GM18517 (cell line): ENCODE measurements around the gene TTC39A.

Experiments
- ATAC-seq: cut with Tn5 transposase; IDR thresholded peaks from one replicate; pipeline ENCODE4 v1.9.1; 2021; ENCODE audit warnings: mild to moderate bottlenecking, moderate library complexity; ENCODE audit not compliant: unreplicated experiment

Gene TTC39A

GRCh38 chr1:51299185-51299885 is 31.0 kb downstream of the TTC39A start:
- no peak for ATAC-seq

DNA sequence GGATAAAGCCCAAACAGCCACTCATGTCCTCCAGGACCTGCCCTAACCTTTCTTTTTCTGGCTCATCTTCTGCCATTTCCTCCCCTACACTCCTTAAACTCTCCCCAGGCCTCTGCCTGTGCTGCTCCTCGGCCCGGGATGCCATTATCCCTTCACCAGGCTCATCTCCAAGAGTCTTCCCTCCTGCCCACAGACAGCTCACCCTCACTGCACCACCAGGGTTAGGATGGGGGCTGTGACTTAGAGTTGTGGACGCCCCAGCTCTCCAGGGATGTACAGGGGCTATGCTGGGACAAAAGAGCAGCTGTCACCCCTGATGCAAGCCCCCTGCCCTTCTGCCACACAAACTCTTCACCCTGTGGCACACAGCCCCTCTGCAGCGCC is 32.0 kb downstream of the TTC39A start:
- no peak for ATAC-seq

DNA sequence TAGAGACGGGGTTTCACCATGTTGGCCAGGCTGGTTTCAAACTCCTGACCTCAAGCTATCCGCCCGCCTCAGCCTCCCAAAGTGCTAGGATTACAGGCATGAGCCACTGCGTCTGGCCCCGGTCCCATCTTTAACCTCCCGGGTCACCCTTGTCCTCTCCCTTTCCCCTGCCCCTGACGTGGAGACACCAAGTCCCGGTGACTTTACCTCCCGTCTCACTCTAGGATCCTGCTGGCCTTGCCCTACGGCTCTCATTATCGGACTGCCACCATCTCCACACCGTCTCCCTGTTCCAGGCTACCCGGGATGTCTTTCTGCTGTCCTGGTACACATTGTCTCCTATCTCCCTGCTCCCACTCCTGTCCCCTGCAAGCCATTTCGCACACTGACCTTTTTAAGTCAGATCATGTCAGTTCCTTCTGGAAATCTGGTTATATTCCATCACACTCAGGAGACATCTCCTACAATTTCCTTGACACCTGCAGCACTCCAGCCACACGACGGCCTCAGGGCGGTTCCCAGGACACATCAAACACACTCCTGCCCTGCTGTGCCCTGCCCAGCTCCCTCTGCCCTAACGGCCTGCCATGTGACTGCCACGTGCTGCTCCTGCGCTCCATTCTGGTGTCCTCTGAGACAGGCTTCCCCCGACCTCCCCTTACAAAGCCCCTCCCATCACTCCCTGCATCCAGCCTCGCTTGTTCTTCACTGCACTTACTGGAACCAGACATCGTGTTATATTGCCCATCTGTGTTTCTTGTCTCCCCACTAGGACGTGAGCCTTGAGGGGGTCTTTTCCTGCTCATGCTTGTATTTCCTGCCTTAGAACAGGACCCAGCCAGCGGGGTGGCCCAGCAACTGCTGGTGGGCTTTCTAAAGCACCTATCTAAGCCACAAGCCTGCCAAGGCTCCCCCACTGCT is 32.7 kb downstream of the TTC39A start:
- no peak for ATAC-seq

DNA sequence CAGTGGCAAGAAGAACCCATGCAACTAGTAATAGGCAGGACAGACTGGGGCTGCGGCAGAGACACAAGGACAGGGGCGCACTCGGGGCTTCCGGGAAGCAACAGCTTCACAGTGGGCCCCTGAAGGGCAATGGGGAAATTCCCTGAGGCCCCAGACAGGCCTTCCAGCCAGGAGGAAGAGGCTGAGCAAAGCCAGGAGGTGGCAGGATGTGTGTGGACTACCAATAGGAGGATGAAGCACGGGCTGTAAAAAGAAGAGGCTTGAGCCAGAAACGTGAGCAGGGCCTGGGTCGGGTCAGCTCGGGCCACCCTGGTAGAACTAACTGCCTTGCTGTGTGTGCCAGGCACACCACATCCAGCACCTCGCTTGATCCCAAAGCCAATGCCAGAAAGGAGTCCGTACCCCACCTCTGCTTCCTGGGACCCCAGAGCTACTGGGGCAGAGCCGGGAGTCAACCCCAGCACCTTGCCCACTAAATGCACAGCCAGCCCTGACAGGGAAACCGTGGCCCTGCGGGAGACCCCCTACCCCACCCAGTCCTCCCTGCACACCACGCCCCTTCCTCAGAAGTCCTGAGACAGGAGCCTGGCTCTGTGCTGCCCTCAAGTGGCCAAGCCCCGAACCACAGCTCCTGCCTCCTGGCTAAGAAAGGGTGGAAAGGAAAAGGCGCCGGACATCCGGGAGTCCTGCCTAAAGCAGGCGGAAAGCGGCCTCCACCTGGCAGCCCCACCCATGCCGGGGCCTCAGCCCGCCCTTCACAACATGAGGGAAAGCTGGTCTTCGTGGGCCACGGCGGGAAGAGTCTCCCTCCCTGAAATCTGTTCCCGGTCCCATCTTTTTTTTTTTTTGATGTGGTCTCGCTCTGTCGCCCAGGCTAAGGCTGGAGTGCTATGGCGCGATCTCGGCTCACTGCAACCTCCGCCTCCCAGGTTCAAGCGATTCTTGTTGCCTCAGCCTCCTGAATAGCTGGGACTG is 33.7 kb downstream of the TTC39A start:
- ATAC-seq: peak; percentile 68

- no peak for ATAC-seq
Observed at GRCh38 chr1:51295926-51296325, 34.4 kb downstream of the TTC39A start.

DNA sequence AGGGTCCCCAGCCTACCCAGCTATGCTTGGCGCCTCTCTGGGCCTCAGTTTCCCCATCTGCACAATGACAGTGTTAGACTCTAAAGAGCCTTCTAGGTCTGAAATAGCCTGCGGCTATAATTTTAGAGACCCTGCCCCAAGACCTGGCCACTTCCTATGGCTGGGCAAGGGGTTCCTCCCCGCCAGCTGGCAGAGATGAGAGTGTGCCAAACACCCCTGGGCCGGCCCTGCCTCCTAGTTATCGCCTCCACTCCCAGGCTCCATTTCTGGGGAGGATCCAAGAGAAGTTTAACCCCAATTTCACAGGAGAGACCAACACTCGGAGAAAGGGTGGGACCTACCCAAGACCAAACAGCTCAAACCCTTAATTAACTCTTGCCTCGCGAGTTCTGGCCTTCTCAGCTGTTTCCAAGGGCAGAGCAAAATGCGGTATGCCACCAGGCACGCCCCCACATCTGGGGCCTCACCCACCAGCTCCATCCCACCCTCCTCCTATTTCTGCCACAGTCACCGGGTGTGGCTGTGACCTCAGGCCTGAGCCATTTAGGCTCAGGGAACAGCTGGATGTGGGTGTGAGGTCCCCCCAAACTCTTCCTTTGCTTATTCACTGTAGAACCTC is 35.7 kb downstream of the TTC39A start:
- no peak for ATAC-seq

DNA sequence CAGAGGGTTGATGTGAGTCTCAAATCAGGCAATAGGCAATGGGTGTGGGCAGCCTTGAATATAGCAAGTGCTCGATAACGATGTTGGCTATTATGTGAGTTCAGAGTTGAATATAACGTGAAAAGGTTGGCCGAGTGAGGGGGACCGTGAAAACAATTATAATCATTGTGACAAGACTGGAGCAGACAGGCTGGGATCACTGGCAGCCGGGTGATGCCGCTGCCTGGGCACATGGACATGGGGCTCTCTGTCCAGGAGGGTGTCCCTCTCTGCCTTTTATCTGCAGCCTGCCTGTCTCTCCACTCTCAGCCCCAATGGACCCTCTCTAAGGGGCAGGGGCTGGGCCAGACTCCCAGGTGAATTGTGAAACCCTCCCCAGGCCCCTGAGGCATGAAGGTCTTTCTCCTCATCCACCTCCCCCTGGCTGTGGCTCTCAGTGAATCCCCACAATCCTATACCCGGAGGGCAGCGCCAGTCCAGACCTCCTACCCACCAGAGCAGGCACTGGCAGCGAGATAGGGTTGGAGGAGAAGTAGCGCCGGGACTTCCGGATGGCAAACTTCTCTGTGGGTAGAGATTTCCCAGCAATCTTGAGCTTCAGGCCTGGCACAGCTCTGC is 36.4 kb downstream of the TTC39A start:
- no peak for ATAC-seq

GRCh38 chr1:51290489-51290847 is 39.9 kb downstream of the TTC39A start:
- ATAC-seq: no peak

DNA sequence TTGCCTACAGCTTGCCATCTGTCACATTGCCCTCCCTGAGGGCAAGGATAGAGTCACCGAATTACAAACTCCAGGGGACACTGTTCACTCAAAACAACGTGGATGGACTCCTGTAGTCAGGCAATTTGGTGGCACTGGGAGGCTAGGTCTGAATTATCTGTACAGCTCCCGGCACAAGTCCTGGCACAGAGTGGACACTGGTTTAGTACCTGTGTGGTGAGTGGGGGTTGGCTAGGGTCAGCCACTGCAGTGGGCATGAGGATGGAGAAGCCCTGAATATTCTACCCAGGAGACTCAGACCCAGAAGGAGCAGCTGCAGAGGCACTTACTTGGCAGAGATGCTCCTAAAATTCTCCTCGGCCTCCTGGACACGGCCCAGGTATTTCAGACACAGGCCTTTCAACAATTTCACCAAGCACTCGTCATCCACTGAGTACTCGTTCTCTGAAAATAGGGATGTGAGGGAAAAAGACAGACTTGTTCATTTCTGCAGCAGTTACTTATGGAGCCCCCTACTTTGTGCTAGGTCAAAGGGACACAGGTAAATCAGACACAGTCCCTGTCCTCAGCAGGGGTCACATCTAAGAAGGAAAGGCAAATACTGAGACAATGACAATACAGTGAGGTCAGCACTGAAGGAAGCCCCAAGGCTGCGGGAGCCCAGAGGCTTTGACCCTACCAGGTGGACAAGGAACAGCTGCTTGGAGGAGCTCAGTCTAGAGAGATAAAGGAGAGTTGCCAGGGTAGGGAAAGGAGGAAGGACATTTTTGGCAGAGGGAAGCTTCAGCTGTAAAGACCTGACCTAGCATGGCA is 40.5 kb downstream of the TTC39A start:
- no peak for ATAC-seq

DNA sequence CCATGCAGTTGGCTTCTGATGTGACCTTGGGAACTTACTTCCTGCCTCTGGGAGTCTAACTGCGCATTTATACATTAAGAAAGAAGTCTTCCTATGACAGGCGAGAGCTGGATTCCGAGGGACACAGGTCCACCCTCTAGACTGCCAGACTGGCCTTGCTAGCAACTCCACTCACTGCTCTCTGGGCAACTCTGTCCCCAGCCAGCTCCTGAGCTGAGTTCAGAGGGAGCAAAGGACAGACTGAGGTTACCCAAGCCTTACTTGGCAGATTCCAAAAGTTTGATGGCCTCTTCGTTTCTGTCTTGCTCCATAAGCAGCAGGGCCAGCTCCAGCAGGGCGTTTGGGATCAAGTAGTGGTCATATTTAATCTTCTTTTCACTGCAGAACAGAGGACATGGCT is 41.8 kb downstream of the TTC39A start:
- no peak for ATAC-seq

- no peak for ATAC-seq
Observed at GRCh38 chr1:51287966-51288365, 42.4 kb downstream of the TTC39A start.

GRCh38 chr1:51285055-51285454 is 45.3 kb downstream of the TTC39A start:
- peak; percentile 89 for ATAC-seq

DNA sequence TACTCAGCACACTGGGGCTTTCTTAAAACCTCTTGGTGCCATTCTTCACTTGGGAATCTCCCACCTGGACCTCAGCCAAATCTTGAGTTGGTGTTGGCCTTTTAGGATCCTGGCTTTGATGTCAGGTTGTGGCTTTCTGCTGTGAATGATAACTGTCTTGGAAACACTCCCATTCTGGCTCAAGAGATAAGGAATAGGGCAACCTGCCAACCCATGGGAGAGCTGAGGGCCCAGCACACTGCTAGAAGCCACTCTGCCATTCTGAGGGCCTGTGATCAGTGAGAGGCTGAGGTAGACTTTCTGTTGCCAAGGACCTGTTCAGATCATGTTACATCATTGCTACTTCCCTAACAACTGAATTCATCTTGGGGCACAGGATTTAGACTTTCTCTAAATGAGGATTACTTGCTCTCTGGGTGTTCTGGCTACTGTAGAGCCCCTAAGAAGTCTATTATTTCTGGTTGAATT is 45.8 kb downstream of the TTC39A start:
- peak; percentile 39 for ATAC-seq

DNA sequence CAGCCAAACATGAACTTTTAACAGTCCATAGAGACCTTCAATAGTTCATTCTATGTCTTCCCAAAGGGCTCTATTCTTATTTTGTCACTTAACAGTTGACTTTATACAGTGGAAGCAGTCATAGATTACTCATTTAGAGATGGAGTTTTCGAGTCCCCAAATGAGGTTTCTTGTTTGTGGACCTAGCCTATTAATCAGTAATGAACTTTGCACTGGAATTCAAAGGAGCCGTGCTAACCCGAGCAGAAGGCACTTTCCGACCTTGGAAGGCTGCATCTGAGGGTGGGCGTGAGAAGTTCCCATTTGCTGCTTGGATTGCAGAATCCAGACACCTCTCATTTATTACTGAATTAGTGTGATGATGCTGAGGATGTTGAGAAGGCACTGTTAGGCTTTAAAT is 46.4 kb downstream of the TTC39A start:
- ATAC-seq: no peak

- ATAC-seq: no peak
Observed at GRCh38 chr1:51282605-51283004, 47.8 kb downstream of the TTC39A start.

GRCh38 chr1:51281807-51282206 is 48.6 kb downstream of the TTC39A start:
- ATAC-seq: no peak

DNA sequence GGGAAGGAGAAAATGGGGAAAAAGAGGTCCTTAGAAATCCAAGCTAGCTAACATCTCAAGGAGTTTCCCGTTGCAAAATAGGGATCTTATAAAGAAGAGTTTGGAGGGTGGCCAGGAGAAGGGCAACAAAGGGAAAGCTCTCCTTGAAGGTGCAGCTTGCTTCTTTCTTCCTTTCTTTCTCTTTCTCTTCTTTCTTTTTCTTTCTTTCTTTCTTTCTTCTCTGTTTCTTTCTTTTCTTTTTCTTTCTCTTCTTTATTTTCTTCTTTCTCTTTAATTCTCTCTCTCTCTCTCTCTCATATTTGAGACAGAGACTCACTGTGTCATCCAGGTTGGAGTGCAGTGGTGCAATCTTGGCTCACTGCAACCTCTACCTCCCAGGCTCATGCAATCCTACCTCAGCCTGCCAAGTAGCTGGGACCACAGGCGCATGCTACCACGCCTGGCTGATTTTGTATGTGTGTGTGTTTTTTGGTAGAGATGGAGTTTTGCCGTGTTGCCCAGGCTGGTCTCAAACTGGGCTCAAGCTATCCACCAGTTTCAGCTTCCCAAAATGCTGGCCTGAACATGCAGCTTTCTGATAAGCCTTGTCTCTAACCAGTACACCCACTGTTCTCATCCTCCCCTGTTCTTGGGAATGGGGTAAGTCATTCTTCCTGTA is 49.9 kb downstream of the TTC39A start:
- ATAC-seq: no peak

GRCh38 chr1:51276286-51276685 is 54.1 kb downstream of the TTC39A start:
- ATAC-seq: no peak

- no peak for ATAC-seq
Observed at GRCh38 chr1:51274676-51275075, 55.7 kb downstream of the TTC39A start.
